SIG-M5 (cell line): ENCODE measurements around the gene DCP1B.

Source experiments
- DNase-seq: peaks from one replicate; lab custom pipeline; 2025; lab: John Stamatoyannopoulos, UW

DCP1B gene

DNA sequence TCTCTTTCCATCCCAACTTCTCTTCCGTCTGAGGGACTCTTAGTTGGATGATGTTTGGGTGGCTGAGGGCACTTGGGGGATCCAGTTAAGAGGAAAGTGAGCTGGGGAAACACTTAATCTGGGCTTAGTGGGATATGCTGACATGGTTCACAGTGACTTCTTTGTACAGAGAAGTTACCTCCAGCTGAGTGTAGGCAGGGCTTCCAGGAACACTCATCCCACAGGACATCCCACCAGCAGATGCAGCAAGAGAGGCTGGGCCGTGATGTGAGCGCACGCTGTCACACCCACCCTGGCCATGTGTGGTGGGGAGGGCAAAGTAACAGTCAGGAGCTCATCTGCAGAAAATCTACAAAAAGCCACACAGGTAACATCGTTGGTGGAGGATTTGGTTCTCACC is 85.0 kb downstream of the DCP1B start:
- DNase-seq: no peak

GRCh38 chr12:1918884-1919236 is 85.4 kb downstream of the DCP1B start:
- no peak for DNase-seq

DNA sequence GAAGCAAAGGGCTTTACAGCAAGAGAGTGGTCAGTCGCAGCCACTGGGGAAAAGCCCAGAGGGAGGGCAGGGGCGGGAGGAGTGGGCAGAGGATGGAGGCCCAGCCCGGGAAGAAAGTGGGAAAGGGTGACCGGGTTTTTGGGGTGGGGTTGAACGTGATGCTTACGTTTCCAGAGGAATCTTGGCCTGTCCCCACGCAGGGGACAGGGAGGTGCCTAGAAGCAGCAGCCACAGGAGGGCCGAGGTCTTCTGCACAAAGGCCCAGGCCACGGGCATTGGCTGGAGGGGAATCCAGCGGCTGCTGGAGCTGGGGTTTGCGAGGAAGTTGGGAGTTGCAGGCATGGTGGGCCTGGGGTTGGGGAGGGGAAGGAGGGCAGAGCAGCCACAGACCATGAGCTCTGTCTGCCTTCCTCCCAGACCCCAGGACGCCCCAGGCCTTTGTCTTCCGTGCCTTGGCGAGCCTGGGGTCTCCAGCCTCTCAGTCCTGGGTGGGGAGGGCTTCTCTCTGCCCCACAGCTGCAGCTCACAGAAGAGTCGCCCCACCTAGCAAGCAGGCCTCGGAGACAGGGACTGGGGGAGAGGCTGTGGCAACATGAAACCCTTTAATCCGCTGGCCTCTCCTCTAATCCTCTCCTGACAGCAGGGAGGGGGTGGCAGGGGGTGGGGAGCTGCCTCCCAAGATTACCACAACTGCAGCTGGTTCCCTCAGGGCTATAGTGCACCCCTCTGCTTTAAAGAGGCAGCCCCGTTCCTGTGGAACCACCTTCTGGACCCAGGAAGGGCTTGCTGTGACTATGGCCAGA is 86.0 kb downstream of the DCP1B start, which contains the start of gene CACNA2D4:
Gene CACNA2D4 (minus strand): TSS at position 572 of the 803 bp plus-strand sequence. CDS start 179 bp downstream, at position 393.
- DNase-seq: no peak

- DNase-seq: no peak
These were observed 86.8 kb downstream of the DCP1B start for GRCh38 chr12:1917172-1918070.

DNA sequence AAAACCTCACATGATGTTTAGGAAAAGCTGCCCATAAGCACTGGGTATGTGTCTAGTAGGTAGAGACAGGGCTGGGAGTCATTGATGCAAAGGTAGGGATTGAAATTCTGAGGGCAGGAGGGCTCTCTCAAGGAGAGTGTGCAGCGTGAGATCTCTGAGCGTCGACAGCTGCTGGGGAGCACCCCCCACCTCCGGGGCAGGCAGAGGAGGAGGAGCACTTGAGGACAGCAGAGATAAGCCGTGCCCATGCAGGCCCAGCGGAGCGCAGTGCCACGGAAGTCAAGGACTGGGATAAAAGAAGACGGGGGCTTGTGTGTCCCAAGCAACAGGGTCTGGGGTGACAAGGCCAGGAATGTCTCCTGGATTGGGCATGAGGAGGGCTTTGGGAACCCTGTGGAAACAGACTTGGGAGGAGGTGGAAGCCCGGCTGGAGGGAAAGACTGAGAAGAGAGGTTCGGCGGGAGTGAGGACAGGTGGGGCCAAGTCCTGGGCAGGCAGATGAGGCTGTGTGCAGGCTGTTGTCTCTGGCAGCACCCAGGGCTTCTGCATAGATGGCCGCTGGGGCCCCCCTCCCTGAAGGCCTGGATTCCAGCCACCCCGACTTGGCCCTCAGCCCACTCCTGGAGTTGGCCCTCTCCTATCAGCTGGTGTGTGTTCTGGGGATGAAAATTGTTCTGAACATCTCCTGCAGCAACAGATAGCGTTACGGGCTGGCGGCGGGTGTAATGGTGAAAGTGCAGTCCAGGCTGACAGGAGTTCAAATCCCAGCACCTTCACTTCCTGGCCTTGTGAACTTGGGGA is 87.7 kb downstream of the DCP1B start:
- DNase-seq: no peak

DNA sequence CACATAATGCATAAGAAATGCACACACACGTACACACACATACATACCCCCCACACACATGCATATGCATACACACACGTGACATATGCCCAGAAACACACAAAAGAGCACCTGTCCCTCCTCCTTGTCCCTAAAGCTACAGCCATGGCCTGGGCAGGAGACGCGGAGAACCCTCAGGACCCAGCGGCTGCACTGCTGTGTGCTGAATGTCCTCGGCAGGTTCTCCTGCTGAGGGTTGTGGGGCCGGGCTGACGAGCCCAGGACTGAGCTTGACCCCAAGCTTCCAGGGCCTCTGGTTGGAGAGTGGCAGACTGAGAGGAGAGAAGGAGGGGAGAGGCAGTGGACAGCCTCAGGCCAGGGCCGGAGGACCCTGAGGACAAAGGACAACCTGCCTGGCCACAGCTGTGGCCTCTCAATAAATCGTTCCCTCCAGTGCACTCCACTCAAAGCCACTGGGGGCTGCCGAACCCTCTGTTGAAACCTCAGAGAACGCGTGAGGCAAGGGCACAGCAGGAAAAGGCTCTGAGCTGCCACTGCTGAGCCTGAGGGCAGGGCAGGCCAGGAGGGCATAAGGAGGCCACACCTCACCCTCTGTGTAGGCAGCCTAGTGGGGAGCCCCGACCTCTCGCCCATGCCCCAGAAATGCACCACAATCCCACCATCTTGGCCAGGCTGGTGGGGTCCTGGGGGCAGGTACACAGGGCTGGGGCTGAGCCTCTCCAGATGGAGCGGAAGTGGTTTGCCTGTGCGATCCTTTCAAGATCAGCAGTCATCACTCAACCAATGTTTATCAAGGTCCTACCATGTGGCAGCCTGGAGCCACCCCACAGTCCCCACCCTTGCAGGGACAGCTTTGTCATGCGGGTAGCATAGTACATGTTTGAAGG is 88.9 kb downstream of the DCP1B start:
- no peak for DNase-seq

DNA sequence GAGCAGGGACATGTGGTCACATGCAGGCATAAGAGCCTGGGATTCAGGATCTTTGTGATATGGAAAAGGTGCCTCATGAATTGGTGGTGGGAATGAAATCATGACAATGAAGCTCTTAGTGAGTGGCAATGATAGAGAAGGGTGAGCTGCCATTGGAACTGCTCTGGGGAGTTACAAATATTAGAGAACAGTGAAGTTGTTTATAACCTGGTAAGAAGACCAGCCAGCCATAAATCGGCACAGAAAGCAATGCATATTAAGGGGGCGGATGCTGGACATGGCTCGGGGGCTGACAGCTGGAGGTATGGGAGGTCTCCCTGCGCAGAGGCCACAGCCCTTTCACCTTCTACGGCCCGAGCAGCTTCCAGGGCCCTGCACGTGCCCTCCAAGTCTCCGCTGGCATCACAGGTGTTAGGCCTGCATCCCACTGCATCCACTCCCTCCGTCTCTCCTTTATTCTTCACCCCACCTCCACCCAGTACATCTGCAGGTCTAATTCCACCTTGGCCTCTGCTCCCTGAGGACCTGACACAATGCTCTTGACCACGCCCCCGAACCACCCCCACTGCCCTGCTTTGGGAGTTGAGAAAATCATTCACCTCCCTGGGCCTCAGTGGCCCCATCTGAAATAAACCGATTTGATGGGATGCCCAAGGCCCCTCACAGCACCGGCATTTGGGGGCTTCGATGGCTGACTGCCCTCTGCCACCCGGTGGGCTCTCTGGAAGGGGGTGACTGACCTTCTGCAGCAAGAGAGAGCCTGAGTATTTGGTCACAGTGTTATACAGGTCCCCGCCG is 89.9 kb downstream of the DCP1B start:
- no peak for DNase-seq

DNA sequence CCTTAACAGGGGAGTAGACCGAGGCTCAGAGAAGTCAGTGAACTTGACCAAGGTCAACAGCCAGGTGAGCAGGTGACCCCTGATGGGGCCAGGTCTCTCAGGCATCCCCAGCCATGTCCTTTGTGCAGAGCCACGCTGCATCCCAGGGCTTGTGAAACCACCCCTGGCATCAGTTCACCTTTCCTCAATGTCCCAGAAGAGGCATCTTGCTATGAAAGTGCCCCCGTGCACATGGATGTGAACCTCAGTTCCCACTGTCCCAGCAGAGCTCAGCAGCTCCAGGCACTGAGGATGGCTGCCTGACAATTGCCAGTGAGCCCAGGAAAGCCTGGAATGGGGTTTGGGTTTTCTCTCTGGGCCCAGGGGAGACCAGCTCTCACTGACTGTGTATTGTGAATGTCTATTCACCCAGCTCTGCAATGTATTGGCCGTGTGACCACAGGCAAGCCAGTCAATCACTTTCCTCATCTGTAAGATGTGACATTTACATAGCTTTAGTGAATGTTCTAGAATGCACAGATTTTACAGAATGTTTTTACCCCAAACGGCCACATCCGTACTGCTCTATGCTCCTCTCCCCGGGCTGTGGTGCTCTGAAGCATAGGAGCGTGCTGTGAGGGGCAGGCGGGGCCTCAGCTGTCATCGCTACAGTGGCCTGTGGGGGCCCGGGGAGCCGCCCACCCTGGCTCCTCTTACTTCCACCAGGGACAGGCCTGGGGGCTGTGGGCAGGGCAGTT is 90.7 kb downstream of the DCP1B start:
- no peak for DNase-seq

GRCh38 chr12:1912580-1913376 is 91.5 kb downstream of the DCP1B start:
- no peak for DNase-seq

DNA sequence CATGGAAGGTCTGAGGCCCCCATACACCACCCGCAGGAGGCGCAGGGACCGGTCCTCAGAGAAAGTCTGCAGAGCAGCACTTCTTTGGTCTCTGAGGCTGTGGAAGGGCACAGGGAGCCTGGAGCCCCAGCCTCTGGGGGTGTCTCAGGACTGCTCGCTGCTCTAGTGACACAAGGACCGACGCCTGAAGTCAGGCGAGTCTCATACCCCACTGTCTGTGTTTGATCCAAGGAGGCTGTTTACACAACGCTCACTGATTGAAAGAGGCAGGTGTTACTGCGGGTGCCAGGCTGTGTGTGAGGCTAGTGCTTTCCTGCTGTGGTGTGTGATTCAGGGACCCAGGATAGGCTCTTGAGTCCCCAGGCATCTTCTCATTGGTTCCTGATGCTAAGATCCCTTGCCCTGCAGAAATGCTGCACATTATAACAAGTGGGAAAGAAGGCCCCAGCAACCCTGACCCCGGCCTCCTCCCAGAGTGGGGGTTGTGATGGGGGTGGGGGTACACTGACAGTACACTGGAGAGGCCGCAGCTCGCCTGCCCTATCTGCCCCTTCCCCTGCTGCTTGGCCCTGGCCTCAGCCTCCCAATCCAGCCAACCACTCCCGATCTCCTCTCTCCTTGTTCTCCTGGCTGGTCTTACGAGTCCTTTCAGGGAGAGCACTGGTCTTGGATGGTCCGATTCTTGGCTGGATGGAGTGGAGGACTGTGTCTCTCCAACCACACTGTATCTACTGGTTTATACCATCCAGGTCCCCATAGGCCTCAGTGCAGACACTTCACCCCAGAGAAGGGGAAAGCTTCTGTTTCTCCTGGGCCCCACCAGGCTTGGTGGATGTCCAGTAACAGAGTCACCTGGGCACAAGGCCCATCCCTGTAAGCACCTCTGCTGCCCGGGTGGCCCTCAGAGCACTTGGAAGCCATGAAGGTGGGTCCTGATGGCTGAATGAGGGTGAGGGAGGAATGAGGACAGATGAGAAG is 92.4 kb downstream of the DCP1B start:
- no peak for DNase-seq

DNA sequence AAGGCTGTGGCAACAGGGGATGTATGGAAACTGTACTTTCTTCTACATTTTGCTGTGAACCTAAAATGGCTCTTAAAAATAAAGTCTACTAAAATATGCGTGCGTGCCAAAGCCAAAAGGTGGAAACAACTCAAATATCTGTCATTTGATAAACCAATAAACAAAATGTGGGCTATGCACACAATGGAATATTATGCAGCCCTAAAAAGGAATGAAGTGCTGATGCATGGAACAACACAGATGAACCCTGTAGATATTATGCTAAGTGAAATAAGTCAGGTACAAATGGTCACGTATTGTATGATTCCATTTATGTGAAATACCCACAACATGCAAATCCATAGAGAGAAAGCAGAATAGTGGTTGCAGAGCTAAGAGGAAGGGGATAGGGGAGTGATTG is 93.8 kb downstream of the DCP1B start:
- no peak for DNase-seq

DNA sequence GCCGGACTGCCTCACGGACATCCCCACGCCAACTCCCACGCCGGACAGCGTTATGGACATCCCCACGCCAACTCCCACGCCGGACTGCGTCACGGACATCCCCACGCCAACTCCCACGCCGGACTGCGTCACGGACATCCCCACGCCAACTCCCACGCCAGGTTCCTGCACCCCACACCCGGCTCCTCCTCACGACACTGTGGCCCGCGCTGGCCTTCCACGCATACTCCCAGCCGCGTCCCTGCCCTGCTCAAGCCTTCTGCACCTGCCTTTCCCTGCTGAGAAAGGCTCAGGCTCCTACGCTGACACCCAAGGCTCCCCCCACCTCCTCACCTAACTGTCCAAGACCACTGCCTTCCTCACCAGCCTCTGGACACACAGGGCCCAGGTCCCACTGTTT is 95.5 kb downstream of the DCP1B start:
- DNase-seq: no peak

GRCh38 chr12:1907652-1908611 is 96.3 kb downstream of the DCP1B start:
- no peak for DNase-seq

DNA sequence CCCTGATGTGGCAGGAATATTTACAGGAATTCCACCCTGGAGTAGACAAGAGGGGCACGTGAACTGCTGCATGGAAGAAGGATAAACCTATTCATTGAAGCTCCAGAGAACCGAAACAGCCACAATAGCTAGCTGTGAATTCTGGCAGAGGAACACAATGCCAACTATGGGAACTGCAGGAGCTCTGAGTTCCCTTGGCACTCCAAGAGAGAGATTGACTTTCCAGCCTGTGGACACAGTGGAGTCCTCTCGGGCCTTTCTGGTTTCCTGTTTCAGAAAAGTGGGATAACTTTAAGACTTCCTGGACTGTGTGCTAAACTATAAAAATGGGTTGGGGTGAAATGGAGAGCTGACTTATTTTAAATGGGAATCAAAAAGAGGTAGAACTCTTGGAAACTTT is 97.7 kb downstream of the DCP1B start:
- DNase-seq: no peak

- no peak for DNase-seq
These were observed 99.4 kb downstream of the DCP1B start for GRCh38 chr12:1904875-1905274.

GRCh38 chr12:1896964-1897363 is 107.3 kb downstream of the DCP1B start:
- no peak for DNase-seq
